ENCODE results near the gene NOS1AP.

- TF ChIP-seq POLR2A (IDR thresholded peaks at IDR 0.05; ENCODE audit: low read depth, low read length) (no peak), POLR2AphosphoS5 (IDR thresholded peaks at IDR 0.05; ENCODE audit: low read depth, low read length) (no peak), TAF1 (IDR thresholded peaks at IDR 0.05; ENCODE audit: borderline replicate concordance, low read depth, low read length) (no peak)
Observed at GRCh38 chr1:162317621-162318020, 248.1 kb downstream of the NOS1AP start.
